ENCODE data around the gene UNCX.

UNCX gene

DNA sequence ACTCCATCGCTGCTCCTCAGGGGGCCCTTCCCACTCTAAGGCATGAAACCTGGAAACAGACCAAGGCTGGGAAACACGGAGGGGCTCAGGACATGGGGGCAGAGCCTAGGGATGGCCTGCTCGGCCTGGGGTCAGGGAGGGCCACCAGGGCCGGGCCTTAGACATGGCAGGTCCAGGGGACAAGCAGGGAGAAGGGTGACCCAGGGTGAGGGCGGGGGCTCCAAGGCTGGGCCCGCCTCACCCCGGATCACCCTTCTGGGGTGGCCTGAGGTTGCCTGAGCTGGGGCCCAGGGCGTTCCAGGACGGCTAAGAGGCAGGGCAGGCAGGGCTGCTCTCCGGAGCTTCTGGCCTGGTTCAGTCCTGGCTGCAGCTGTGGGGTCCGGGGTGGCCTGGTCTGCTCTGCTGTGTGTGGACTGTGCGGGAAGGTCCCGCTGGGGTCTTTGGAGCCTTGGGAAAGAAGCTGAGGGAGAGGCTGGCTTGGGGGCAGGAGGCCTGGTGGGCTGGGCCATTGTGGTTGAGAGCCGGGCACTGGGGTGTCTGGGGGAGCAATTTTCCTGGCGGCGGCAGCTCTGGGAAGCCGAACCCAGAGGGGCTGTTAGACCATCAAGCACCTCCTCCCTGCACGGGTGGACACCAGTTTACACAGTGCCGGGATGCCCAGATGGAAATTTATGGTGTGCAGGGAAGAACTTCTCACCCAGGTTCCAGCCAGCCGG, 52.2 kb downstream of the UNCX start:
- TF ChIP-seq, protein P1, sequence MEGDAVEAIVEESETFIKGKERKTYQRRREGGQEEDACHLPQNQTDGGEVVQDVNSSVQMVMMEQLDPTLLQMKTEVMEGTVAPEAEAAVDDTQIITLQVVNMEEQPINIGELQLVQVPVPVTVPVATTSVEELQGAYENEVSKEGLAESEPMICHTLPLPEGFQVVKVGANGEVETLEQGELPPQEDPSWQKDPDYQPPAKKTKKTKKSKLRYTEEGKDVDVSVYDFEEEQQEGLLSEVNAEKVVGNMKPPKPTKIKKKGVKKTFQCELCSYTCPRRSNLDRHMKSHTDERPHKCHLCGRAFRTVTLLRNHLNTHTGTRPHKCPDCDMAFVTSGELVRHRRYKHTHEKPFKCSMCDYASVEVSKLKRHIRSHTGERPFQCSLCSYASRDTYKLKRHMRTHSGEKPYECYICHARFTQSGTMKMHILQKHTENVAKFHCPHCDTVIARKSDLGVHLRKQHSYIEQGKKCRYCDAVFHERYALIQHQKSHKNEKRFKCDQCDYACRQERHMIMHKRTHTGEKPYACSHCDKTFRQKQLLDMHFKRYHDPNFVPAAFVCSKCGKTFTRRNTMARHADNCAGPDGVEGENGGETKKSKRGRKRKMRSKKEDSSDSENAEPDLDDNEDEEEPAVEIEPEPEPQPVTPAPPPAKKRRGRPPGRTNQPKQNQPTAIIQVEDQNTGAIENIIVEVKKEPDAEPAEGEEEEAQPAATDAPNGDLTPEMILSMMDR (conservative IDR thresholded peaks at IDR 0.05; ENCODE audit: low read depth, low read length), result no peak
- H3K4me3 ChIP-seq (ENCODE audit: low read depth, low read length), result no peak overlapping the region
- no peak for DNase-seq (ENCODE audit: low read depth)

DNA sequence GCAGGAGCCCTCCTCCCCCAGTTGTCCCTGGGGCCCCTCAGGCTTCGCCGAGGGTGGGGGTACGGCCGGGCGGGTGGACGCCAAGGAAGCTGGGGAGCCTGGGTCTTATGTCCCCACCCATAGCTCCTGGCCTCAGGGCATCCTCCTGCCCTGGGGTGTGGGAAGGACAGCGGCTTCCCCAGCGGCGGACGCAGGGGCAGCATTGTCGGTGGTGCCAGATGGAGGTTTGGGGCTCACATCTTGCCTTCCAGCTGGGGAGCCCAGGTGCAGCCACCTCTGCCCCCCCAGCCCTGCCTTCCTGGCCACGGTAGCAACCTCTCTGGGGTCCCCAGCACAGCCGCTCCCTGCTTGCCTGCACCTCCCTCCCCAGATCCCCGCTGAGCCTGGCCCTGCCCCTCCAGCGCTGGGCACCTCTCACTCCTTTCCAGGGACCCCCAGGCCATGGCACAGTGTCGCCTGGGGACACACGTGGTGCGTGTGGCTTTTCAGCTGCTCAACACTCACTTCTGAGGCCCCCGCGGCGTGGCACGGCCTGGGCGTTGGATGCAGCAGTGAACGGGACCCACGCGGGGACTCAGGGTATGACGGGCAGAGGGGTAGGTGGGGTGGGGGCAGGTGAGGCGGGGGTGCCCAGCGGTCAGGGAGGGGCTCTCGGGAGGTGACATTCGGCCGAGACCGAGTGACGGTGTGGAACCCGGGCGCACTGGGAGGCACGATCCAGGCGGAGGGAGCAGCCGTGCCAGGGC, 53.1 kb downstream of the UNCX start:
- TF ChIP-seq, protein P1 (conservative IDR thresholded peaks at IDR 0.05; ENCODE audit: low read depth, low read length), result no peak
- no peak overlapping the region for H3K4me3 ChIP-seq (ENCODE audit: low read depth, low read length)
- DNase-seq (ENCODE audit: low read depth), result no peak
